ENCODE measurements around the gene ITGAV.

ITGAV gene

GRCh38 chr2:186617771-186618170 is 27.9 kb downstream of the ITGAV start:
- DNase-seq (ENCODE audit: insufficient read length) (no peak), FAIRE-seq (no peak)
- TF ChIP-seq TAF1 (IDR thresholded peaks at IDR 0.05; ENCODE audit: borderline replicate concordance, low read depth, low read length), result no peak
- no peak for TF ChIP-seq POLR2AphosphoS5 (IDR thresholded peaks at IDR 0.05; ENCODE audit: low read depth, low read length)
- no peak for TF ChIP-seq POLR2A (IDR thresholded peaks at IDR 0.05; ENCODE audit: low read depth, low read length)

GRCh38 chr2:186618696-186619095 is 28.8 kb downstream of the ITGAV start:
- DNase-seq (ENCODE audit: insufficient read length) (no peak), FAIRE-seq (no peak)
- TF ChIP-seq TAF1 (IDR thresholded peaks at IDR 0.05; ENCODE audit: borderline replicate concordance, low read depth, low read length) (no peak), POLR2A (IDR thresholded peaks at IDR 0.05; ENCODE audit: low read depth, low read length) (no peak), POLR2AphosphoS5 (IDR thresholded peaks at IDR 0.05; ENCODE audit: low read depth, low read length) (no peak)

- TF ChIP-seq POLR2A (IDR thresholded peaks at IDR 0.05; ENCODE audit: low read depth, low read length), result no peak
- TF ChIP-seq TAF1 (IDR thresholded peaks at IDR 0.05; ENCODE audit: borderline replicate concordance, low read depth, low read length), result no peak
- no peak for TF ChIP-seq POLR2AphosphoS5 (IDR thresholded peaks at IDR 0.05; ENCODE audit: low read depth, low read length)
- FAIRE-seq (no peak), DNase-seq (ENCODE audit: insufficient read length) (no peak)
Observed at GRCh38 chr2:186623084-186623483, 33.2 kb downstream of the ITGAV start.

- no peak for DNase-seq (ENCODE audit: insufficient read length)
- no peak for FAIRE-seq
- TF ChIP-seq TAF1 (IDR thresholded peaks at IDR 0.05; ENCODE audit: borderline replicate concordance, low read depth, low read length), result no peak
- no peak for TF ChIP-seq POLR2AphosphoS5 (IDR thresholded peaks at IDR 0.05; ENCODE audit: low read depth, low read length)
- TF ChIP-seq POLR2A (IDR thresholded peaks at IDR 0.05; ENCODE audit: low read depth, low read length), result no peak
Observed at GRCh38 chr2:186624276-186624675, 34.4 kb downstream of the ITGAV start.

GRCh38 chr2:186629250-186629996 is 39.6 kb downstream of the ITGAV start:
- DNase-seq (ENCODE audit: insufficient read length), result no peak
- TF ChIP-seq POLR2A (IDR thresholded peaks at IDR 0.05; ENCODE audit: low read depth, low read length), result no peak
- TF ChIP-seq POLR2AphosphoS5 (IDR thresholded peaks at IDR 0.05; ENCODE audit: low read depth, low read length), result no peak
- no peak for TF ChIP-seq TAF1 (IDR thresholded peaks at IDR 0.05; ENCODE audit: borderline replicate concordance, low read depth, low read length)
- no peak for FAIRE-seq

GRCh38 chr2:186632417-186632816 is 42.6 kb downstream of the ITGAV start:
- DNase-seq (ENCODE audit: insufficient read length), result no peak
- no peak for FAIRE-seq

GRCh38 chr2:186634701-186635100 is 44.8 kb downstream of the ITGAV start:
- TF ChIP-seq POLR2A (IDR thresholded peaks at IDR 0.05; ENCODE audit: low read depth, low read length) (no peak), TAF1 (IDR thresholded peaks at IDR 0.05; ENCODE audit: borderline replicate concordance, low read depth, low read length) (no peak), POLR2AphosphoS5 (IDR thresholded peaks at IDR 0.05; ENCODE audit: low read depth, low read length) (no peak)
- FAIRE-seq, result no peak
- DNase-seq (ENCODE audit: insufficient read length), result no peak

More at GRCh38 chr2:186632417-186632816, 42.6 kb downstream of the ITGAV start:
- TF ChIP-seq TAF1 (IDR thresholded peaks at IDR 0.05; ENCODE audit: borderline replicate concordance, low read depth, low read length) (no peak), POLR2AphosphoS5 (IDR thresholded peaks at IDR 0.05; ENCODE audit: low read depth, low read length) (no peak)

- no peak for DNase-seq (ENCODE audit: insufficient read length)
- no peak for TF ChIP-seq POLR2AphosphoS5 (IDR thresholded peaks at IDR 0.05; ENCODE audit: low read depth, low read length)
- no peak for TF ChIP-seq TAF1 (IDR thresholded peaks at IDR 0.05; ENCODE audit: borderline replicate concordance, low read depth, low read length)
- no peak for TF ChIP-seq POLR2A (IDR thresholded peaks at IDR 0.05; ENCODE audit: low read depth, low read length)
- FAIRE-seq, result no peak
Observed at GRCh38 chr2:186636800-186637496, 47.1 kb downstream of the ITGAV start.

- DNase-seq (ENCODE audit: insufficient read length) (no peak), FAIRE-seq (no peak)
- TF ChIP-seq TAF1 (IDR thresholded peaks at IDR 0.05; ENCODE audit: borderline replicate concordance, low read depth, low read length) (no peak), POLR2A (IDR thresholded peaks at IDR 0.05; ENCODE audit: low read depth, low read length) (no peak), POLR2AphosphoS5 (IDR thresholded peaks at IDR 0.05; ENCODE audit: low read depth, low read length) (no peak)
Observed at GRCh38 chr2:186637497-186637800, 47.6 kb downstream of the ITGAV start.

GRCh38 chr2:186639939-186640338 is 50.1 kb downstream of the ITGAV start:
- TF ChIP-seq TAF1 (IDR thresholded peaks at IDR 0.05; ENCODE audit: borderline replicate concordance, low read depth, low read length), result no peak
- no peak for TF ChIP-seq POLR2A (IDR thresholded peaks at IDR 0.05; ENCODE audit: low read depth, low read length)
- no peak for TF ChIP-seq POLR2AphosphoS5 (IDR thresholded peaks at IDR 0.05; ENCODE audit: low read depth, low read length)
- no peak for DNase-seq (ENCODE audit: insufficient read length)
- FAIRE-seq, result peak; percentile 68

- FAIRE-seq (peak; percentile 74), DNase-seq (ENCODE audit: insufficient read length) (no peak)
- TF ChIP-seq POLR2AphosphoS5 (IDR thresholded peaks at IDR 0.05; ENCODE audit: low read depth, low read length), result no peak
- no peak for TF ChIP-seq TAF1 (IDR thresholded peaks at IDR 0.05; ENCODE audit: borderline replicate concordance, low read depth, low read length)
- TF ChIP-seq POLR2A (IDR thresholded peaks at IDR 0.05; ENCODE audit: low read depth, low read length), result no peak
Observed at GRCh38 chr2:186641132-186641806, 51.4 kb downstream of the ITGAV start.
